Hematopoietic multipotent progenitor cell treated with erythropoietin and hydrocortisone succinate and interleukin-3 and kit ligand, for 15 days (in vitro differentiated cells): ENCODE measurements around the gene COPZ2.
"Not testable (repeated sequence)": the region's sequence is repeated elsewhere in the genome, so short reads cannot be mapped to it uniquely, and the experiment has no call there.

ENCODE experiments used
- DNase-seq: peaks from one replicate; pipeline ENCODE4 v3.0.0-alpha.2; 2015; ENCODE audit warnings: low spot score

Gene COPZ2

GRCh38 chr17:48028736-48029135 lies 8.9 kb downstream of the COPZ2 start:
- DNase-seq: no peak

DNA sequence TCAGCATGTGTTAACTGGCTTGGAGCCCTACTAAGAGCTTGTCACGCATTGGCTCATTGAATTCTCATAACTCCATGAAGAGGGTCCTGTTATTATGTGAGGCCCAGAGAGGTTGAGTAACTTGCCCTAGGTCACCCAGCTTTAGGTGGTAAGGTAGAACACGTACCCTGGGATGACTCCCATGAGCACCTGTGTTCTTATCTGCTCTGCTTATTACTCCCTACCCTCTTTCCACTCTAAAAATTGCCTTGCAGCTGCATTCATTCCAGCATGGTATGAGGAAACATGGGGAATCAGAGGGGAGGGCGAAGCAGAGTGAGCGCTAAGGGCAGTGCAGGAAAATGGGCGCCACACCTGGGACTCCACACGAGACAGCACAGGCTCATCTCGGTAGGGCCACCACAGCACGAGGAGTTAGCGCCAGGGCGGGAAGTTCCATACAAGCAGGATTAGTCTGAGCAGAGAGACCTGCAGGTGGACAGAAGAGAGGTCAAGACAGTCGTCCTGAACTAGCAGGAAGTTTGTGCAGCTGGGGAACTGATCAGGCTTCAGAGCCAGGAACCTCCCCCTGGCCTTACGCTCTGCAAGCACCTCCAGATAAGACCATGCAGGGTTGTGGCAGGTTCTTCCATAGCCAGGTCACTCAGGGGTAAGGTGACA lies 10.1 kb downstream of the COPZ2 start:
- DNase-seq: no peak

DNA sequence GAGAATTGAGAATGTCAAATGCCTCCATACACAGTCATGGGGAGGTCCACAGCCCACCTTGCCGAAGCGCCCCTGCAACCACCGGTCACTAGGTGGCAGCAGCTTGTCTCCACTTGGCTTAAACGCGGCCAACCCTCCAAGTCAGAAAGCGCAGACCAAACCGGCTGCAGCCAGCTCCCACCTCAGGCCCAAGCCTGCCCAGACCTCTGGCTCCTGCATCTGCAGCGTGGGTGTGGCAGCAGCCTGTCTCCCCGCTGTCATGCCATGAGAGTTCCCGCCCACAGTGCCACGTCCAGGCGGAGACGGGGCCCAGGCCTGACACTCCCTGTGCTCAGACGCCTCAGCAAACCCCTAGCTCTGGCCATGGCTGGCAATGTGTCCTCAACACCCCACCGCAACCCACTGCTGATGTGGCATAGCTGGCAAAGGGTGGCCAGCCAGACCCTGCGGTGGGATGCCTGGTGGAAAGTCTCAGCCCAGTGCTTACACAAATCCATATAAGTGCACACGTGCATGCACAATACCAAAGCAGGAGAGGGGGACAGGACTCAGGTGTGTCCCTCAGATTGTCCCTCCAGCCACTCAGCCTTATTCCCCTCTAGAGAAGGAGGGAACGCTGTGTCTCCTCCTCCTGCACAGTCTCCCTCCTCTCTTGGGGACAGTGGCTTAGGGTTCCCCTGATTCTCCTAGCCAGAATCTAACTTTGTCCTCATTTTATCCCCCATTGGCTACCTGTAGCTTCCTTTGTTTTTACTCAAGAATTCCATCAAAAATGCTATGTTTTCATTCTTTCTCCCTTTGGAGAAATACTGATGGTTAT lies 10.9 kb downstream of the COPZ2 start:
- DNase-seq: peak; percentile 76

DNA sequence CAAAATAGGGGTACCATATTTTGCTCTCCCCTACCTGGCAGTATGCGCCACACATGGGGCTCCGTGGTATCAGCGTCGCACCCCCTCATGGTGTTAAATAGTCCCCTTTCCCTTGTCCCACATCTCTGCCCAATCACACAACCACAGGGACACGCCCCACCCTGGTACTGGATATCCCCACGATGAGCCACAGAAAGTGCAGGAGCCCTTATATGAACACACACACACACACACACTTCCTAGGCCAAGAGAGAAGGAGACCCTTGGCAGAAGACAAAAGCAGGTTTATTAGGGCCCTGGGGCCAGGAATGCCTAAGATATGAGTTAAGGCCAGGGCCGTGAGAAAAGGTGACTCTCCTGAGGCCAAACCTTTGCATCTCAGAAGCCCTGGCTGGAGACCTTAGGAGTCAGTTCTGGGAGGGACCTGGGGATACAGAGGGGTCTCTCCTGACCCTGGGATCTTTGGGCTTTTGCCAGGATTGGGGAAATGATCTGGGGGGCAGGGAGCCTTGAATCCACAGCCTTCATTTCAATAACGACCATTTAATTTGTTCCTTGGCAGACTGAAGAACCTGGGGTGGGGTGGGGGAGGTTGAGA lies 11.6 kb downstream of the COPZ2 start:
- no peak for DNase-seq

DNA sequence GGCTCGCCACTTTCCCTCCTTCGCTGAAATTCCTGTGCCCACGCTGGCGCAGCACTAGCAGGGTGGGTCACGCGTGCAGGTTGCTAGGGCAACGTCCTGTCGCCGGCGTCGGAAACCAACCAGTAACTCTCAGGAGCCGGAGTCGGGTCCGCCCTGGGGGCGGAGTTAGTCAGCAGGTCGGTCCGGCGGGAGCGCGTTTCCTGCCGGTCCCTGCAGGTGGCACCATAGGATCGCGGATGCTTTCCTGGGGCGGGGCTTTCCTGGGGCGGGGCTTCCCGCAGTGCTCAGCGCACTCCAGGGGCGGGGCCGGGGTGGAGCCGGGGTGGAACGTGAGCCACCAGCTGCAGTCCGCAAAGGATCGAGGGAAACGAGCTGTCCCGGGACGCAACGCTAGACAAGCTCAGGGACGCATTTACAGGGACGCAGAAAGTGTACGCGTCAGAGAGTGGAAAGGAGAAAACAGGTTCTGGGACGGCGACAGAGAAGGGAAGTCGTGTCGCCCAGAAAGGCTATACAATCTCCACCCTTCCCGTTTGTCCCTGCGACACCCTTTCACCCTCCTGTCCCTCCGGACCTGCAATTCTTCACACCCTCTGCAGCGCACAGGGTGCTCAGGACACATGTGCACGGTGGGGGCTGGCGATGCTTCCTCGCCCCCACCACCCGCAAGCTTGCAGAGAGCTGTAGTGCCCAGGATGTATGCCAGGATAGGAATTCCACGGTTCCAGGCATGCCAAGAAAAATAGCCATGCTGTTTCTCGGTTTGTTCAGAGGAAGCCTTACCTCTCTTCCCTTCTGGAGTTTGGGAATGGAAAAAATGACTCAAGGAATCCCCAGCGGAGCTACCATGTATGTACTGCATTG lies 12.3 kb downstream of the COPZ2 start:
- DNase-seq: peak; percentile 97

DNA sequence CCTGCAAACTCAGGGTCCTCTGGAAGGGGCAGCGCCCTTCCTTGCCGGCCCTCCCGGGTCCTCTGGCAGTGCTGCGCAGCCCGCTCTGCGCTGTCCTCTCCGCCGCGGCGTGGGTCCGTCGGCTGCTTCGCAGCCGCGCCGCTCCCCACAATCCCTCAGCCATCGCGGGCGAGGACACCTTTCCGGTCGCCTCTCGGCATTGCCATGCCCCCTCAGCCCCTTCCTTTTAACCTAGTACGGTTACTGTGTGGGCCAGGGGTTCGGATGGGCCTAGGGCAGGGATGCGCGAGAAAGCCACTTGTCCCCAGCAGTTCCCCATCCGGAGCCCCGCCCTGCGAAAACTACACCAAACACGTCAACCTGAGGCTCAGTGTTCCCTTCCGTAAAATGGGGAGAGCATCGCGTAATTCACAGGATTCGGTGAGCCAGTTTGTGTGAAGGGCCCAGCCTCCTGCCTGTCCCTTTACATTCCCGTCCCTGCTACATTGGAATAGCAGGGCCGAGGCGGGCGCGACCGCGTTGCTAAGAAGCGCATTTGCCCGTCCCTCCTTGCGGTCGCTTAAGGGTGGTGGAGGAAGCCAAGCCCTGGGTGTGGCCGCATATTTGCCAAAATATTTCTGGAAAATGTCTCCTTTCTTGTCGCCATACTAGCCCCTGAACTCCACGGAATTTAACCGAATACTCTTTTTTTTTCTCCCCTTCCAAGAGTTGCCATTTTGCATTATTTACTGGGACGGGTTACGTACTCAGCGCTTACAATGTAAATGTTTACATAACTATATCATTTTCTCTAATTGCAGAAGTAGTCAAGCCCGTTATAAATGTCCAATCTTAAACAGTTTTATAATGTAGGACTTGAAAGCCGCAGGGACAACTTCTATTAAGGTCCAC lies 13.2 kb downstream of the COPZ2 start:
- peak; percentile 77 for DNase-seq

DNA sequence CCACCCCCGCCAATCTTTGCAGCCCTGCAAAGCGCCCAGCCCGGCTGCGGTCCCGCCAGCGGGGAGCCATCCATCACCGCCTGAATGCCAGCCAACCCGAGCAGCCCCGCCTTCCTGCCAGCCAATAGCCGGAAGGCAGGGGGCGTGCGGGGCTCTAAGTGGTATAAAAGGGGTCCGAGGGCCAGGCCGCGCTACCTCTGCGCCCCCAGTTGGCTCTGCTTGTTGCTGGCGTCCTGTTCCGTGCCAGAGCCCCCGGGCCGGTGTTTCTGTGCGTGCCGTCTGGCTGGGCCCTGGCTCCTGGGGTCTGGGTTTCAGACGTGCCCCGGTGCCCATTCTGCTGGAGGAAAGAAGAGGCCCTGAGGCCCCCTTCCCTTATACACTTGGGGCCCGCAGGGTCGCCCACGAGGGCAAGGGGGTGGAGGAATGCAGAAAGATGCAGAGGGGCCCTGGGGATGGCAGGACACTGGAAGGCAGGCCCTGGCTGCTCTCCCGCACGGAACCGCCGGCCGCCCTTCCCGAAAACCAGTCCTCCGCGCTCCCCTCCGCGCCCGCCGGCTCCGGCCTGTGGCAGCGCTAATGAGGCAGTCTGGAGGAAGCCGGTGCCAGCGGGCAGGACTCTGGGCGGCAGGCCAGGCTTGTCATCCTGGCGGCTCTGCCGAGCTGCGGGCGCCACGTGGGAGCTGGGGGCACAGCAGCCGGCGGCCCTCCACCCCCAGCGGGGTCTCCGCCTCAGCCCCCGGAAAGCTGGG lies 14.0 kb downstream of the COPZ2 start:
- peak; percentile 68 for DNase-seq

DNA sequence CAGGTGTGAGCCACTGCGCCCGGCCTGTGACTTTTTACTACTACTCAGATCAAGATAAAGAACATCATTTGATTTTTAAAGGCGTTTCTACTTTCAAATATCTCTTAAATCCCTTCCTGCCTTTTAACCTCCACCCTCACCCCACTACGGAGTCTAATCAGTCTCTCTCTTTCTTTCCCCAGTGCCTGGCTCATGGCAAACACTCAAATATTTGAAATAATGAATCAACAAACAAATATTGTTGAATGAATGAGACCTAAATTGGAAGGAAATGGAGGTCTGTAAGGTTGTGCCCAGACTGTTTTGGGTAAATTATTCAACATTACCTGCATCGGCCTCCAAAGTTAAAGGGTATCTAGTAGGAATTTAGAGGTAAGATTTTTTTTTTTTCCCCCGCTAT lies 14.7 kb downstream of the COPZ2 start:
- no peak for DNase-seq

GRCh38 chr17:48021934-48022333 lies 15.7 kb downstream of the COPZ2 start:
- DNase-seq: no peak

GRCh38 chr17:48017817-48018158 lies 19.8 kb downstream of the COPZ2 start:
- DNase-seq: not testable (repeated sequence)

GRCh38 chr17:48016112-48016511 lies 21.5 kb downstream of the COPZ2 start:
- no peak for DNase-seq

- no peak for DNase-seq
These were observed 22.9 kb downstream of the COPZ2 start for GRCh38 chr17:48014595-48015111.

DNA sequence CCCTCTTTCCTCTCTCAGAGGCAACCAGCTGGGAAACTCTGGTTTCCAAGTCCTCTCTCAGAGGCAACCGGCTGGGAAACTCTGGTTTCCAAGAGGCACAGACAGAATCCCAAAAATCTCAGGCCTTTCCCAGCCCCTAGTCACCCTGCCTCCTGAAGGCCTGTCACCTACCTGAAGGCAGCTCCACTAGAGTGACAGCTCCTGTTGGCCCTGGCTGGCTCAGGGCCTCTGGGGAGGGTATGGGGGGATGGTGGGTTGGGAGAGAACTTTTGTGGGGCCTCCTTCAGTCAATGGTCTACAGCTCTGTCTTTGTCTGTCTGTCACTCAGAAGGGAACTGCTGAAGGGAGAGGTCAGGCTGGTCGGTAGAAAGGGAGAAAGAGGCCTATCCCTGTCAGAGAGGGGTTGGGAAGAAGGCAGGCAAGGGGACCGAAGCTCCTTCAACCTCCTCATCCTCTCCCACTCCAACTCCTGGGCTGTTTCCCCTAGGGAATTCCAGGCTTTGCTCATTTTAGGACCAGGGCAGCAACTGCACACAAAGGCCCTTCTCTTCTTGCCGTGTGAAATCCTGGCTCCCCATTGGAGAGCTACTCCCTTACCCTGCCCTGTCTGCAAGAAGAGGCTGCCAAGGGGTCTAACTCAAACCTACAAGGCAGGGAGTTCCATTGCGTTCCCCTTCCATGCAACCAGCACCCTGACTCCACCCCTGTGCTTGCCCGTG lies 23.6 kb downstream of the COPZ2 start:
- no peak for DNase-seq

DNA sequence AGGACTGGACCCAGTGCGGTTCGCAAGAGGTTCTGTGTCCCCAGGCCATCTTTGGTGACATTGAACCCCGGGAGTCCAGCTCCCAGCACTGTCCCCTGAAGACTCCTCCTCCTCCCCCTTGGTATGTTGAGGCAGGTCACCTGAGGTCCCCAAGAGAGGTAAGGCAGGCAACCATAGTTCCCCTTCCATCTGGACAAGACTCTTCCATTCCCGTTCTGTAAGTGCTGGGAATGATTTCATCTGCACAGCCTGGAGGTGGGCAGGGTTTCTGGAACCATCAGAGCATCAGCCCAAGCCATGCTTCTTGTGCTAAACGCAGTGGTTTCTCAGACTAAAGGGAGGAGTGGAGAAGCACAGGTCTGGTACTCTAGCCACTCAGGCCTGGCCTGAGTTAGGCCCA lies 24.9 kb downstream of the COPZ2 start:
- no peak for DNase-seq

DNA sequence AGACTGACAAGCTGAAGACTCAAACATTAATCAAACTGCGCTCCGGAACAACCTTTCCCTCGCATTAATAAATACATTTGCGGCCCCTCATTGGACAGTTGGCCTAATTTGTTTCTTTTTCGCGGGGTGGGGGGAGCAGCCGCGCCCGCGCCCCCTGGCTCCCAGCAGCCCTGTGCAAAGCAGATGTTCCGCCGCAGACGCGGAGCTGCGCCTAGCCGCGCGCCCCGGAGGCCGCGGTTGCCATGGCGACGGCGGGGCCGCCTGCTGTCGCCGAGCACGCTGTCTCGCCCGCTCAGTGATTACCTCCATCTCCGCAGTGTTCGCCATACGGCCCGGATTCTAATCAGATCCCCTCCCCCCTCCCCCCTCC lies 25.5 kb downstream of the COPZ2 start:
- peak; percentile 30 for DNase-seq

- peak; percentile 42 for DNase-seq
These were observed 26.0 kb downstream of the COPZ2 start for GRCh38 chr17:48011405-48012150.

- DNase-seq: no peak
These were observed 27.4 kb downstream of the COPZ2 start for GRCh38 chr17:48010193-48010592.

DNA sequence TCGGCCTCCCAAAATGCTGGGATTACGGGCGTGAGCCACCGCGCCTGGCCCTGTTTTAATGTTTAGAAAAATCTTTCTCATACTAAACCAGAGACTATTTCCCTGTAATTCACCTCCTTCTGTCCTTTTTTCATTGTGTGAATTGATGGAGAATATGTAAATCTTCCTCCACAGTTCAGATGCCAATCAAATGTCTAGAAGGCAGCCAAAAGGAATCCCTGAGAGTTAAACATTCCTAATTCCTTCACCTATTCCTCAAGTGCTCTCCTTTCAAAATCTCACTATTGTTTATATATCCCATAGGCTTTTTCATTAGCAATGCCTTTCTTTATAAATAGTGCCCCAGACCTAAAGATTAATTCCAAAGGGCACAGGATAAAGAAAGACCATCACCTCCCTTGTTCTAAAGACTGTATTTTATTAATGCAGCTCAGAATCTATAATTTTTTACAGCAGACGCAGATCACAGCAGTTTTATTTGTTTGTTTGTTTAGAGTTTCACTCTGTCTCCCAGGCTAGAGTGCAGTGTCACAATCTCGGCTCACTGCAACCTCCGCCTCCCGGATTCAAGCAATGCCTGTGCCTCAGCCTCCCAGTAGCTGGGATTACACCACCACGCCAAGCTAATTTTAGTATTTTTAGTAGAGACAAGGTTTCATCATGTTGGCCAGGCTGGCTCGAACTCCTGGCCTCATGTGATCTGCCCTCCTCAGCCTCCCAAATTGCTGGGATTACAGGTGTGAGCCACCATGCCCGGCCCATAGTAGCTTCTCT lies 30.5 kb downstream of the COPZ2 start:
- no peak for DNase-seq
